Fibroblast of skin of back (primary cell): ENCODE results near the gene SPRR2B. TPM values are rescaled to one million over a fixed set of nuclear protein-coding genes. Genes with fewer than 3 reads are reported as not detected.
"Not testable (repeated sequence)": the region's sequence is repeated elsewhere in the genome, so short reads cannot be mapped to it uniquely, and the experiment has no call there.

Source experiments
- DNase-seq: peaks from one replicate; pipeline ENCODE4 v3.0.0-alpha.2; 2013
- polyA plus RNA-seq, 2 experiments: library from polyadenylated mRNA; unstranded; fragments of 120-200 nt; gene quantifications; one replicate each; pipeline ENCODE4 v1.2.1, GENCODE V29; 2013; ENCODE audit not compliant: insufficient read length in 2 of 2

The SPRR2B gene
- not detected for polyA plus RNA-seq (2013, experiment 1 of 2; ENCODE audit: insufficient read length)
- not detected for polyA plus RNA-seq (2013, experiment 2 of 2; ENCODE audit: insufficient read length)

DNA sequence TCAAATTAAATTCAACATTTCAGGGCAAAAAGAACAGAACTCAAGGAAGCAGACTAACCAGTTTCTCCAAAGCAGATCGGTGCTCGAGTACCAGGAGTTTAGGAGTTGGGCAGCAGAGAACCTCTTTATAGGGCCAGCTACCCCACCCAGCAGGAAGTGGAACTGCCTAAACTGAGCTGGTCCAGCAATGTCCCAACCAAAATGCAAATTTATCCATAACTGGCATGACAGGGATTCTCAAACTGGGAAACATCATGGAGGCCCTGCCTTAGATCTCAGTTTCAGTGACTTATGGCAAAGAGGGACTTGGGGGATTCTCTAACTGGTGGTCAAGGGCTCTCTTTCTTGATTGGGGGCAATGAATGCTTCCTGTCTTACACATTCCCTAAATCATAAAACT lies at the start of gene SPRR2B:
TSS of gene SPRR2B (minus strand) at position 101 of the 400 bp plus-strand sequence. CDS start 772 bp downstream, outside the sequence.
- no peak for DNase-seq

DNA sequence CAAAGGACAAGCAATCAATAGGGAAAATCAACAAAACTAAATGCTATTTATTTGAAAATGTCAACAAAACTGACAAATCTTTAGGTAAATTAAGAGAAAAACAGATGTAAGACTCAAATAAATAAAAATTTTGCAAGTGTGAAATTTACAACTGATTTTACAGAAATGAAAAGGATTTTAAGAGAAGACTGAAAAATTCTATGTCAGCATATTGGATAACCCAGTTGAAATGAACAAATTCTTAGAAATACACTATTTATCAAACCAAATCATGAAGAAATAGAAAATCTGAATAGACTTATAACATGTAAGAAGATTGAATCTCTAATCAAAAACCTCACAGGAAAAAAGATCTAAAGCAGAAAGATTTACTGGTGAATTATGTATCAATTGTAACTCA lies 49.5 kb upstream of the SPRR2B start:
- no peak for DNase-seq

DNA sequence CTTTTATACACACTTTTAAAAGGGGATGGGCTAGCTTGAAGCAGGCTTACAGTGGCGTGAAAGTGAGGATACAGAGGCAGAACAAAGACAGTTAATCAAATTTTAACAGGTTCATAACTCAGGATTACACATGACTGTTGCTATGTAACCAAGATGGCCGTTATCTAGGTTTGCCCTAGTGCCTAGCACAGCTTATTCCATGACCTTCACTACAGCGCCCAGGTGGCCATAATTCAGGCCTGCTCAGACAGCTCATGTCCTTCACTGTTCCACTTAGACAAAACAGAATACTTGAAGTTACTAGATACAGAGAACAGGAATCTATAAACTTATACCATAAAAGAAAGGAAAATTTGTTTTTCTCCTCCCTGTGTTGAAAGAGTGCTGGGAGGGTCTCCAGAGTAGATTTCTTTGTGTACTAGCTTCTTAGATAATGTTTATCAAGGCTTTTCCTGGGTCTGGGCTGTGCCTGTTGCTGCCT lies 48.1 kb upstream of the SPRR2B start:
- DNase-seq = no peak

DNA sequence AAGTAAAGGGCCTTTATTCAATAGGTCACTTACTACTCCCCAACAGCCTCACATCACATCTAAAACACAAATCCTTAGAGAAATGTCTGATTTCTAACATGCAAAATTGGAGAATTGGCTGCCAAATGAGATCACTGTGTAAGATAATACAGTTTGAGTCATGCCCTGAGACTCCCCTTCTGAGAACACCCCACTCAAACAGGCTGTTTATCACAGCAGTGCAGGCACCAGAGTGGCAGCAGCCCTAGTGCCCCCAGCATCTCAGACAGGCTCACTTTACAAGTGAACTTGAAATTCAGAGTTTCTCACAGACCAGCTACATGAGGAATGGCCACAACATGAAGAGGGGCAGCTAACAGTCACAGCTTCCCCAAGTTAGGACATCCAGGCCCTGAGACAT lies 43.9 kb upstream of the SPRR2B start:
- not testable (repeated sequence) for DNase-seq

DNA sequence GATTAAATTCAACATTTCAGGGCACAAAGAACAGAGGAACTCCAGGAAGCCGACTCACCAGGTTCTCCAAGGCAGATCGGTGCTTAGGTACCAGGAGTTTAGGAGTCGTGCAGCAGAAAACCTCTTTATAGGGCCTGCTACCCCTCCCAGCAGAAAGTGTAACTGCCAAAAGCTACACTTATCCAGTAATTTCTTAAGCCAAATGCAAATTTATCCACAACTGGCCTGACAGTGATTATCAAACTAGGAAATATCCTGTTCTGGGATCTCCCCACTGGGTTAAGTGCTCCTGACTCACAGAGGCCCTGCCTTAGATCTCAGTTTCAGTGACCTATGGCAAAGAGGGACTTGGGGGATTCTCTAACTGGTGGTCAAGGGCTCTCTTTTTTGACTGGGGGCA lies 42.0 kb upstream of the SPRR2B start, which contains the start of gene SPRR2F:
TSS of gene SPRR2F (minus strand) at position 101 of the 400 bp plus-strand sequence. CDS start 783 bp downstream, outside the sequence.
- DNase-seq = no peak

DNA sequence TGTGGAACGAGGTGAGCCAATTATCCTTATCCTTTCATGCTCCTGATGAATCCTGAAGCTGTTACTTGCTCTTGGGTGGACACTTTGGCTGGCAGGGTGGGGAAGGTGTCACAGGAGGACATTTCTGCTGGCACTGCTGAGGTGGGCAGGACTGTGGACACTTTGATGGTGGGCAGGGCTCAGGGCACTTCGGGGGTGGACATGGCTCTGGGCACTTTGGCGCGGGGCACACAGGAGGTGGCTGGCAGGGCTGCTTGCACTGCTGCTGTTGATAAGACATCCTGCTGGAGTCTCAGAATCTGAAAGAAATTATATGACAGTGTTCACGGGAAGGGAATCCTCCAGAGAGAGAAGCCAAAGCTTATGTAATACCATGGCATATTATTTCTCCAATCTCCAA lies 41.0 kb upstream of the SPRR2B start:
- DNase-seq = not testable (repeated sequence)

DNA sequence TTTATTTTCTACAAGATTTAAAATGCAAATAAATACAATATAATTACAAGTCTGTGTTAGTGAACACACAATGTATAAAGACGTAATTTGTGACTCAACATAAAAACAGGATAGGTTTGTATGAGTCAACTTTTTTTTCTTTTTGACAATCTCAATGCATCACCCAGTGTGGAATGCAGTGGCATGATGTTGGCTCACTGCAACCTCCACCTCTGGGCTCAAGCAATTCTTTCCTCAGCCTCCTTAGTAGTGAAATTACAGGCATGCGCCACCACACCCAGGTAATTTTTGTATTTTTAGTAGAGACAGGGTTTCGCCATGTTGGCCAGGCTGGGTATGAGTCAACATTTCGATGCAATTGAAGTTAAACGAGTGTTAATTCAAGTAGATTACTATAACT lies 28.8 kb upstream of the SPRR2B start:
- DNase-seq = peak; percentile 14

DNA sequence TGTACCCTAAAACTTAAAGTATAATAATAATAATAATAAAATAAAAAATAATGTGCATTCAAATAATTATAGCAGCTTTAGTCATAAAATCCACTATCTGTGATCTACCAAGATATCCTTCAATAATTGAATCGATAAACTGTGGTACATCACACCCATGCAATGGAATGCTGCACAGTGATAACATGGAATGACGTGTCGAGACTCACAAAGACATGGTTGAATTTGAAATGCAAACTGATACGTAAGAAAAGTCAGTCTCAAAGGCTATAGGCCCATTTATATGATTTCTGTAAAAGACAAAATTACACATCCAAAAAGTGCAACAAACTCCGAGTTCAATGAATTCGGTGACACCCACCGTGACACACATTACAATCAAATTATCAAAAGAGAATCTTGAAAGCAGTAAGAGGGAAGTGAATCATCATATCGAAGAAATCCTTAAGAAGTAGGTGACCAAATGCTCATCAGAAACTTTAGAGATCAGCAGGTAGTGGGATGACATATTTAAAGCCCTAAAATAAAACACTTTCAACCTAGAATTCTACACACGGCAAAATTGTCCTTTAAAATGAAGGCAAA lies 28.1 kb upstream of the SPRR2B start:
- DNase-seq = no peak

DNA sequence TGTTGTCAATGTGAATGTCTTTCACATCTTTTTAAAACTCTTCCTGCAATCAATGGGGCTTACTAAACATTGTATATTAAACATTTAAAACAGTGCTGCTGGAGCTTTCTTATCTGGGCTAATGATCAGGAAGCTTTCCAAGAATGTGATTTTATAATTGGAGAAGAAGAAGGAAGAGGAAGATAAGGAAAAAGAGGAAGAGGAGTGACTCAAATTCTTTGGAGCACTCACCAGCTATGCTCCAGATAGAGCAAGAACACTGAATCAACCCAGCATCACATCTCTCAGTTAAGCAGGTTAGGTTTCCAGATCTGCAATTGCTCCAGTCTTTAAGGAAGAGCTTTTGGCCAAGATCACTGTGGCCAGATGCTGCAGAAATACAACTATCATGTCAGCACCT lies 24.4 kb upstream of the SPRR2B start:
- DNase-seq = no peak

DNA sequence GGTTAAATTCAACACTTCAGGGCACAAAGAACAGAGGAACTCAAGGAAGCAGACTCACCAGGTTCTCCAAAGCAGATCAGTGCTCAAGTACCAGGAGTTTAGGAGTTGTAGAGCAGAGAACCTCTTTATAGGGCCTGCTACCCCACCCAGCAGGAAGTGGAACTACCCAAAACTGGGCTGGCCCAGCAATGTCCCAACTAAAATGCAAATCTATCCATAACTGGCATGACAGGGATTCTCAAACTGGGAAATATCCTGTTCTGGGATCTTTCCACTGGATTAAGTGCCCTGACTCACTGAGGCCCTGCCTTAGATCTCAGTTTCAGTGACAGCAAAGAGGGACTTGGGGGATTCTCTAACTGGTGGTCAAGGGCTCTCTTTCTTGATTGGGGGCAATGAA lies 23.0 kb upstream of the SPRR2B start, which contains the start of gene SPRR2E:
TSS of gene SPRR2E (minus strand) at position 101 of the 400 bp plus-strand sequence. CDS start 775 bp downstream, outside the sequence.
- DNase-seq = no peak

DNA sequence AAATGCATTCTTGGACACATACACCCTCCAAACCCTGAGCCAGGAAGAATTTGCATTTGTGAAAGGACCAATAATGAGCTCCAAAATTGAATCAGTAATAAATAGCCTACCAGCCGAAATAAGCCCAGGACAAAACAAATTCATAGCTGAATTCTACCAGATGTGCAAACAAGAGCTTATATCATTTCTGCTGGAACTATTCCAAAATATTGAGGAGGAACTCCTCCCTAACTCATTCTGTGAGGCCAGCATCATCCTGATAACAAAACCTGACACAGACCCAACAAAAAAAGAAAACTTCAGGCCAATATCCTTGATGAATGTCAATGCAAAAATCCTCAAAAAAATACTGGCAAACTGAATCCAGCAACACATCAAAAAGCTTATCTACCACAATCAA lies 16.2 kb upstream of the SPRR2B start:
- DNase-seq = no peak

DNA sequence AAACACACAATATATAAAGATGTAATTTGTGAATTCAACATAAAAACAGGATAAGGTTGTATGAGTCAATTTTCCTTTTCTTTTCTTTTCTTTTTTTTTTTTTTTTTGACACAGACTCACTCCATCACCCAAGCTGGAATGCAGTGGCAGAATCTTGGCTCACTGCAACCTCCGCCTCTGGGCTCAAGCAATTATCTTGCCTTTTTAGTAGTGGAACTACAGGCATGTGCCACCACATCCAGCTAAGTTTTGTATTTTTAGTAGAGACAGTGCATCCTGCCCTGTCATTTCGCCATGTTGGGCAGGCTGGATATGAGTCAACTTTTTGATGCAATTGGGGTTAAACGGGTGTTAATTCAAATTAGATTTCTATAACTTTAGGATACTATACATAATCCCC lies 10.3 kb upstream of the SPRR2B start:
- no peak for DNase-seq

DNA sequence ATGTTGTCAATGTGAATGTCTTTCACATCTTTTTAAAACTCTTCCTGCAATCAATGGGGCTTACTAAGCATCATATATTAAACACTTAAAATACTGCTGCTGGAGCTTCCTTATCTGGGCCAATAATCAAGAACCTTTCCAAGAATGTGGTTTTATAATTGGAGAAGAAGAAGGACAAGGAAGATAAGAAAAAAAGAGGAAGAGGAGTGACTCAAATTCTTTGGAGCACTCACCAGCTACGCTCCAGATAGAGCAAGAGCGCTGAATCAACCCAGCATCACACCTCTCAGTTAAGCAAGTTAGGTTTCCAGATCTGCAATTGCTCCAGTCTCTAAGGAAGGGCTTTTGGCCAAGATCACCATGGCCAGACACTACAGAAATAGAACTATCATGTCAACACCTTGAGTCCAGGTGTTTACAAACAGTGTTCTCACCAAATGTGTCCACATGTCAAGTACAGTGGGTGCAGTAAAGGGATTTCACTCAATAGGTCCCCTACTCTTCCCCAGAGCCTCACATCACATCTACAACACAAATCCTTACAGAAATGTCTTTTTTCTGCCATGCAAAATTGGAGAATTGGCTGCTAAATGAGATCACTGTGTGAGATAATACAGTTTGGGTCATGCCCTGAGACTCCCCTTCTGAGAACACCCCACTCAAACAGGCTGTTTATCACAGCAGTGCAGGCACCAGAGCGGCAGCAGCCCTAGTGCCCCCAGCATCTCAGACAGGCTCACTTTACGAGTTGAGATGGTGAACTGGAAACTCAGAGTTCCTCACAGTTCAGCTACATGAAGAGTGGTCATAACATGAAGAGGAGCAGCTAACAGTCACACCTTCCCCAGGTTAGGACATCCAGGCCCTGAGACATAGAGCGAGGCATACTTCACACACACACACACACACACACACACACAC lies 1.7 kb upstream of the SPRR2B start:
- no peak for DNase-seq

DNA sequence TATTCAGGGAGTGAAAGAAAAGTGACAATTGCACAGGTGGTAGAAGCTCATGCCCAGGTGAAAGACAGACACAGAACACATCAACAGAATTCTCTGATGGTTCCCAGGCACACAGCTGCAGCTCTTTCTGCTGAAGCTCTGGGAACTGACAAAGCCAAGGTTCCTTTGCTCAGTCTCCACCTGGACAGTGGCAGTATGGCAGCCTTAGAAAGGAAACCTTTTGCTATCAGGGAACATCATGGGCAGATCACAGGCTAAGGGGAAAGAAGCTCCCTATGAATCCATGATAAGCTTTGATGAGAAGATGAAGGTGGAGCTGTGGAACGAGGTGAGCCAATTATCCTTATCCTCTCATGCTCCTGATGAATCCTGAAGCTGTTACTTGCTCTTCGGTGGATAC lies 1.2 kb downstream of the SPRR2B start:
- DNase-seq = no peak

DNA sequence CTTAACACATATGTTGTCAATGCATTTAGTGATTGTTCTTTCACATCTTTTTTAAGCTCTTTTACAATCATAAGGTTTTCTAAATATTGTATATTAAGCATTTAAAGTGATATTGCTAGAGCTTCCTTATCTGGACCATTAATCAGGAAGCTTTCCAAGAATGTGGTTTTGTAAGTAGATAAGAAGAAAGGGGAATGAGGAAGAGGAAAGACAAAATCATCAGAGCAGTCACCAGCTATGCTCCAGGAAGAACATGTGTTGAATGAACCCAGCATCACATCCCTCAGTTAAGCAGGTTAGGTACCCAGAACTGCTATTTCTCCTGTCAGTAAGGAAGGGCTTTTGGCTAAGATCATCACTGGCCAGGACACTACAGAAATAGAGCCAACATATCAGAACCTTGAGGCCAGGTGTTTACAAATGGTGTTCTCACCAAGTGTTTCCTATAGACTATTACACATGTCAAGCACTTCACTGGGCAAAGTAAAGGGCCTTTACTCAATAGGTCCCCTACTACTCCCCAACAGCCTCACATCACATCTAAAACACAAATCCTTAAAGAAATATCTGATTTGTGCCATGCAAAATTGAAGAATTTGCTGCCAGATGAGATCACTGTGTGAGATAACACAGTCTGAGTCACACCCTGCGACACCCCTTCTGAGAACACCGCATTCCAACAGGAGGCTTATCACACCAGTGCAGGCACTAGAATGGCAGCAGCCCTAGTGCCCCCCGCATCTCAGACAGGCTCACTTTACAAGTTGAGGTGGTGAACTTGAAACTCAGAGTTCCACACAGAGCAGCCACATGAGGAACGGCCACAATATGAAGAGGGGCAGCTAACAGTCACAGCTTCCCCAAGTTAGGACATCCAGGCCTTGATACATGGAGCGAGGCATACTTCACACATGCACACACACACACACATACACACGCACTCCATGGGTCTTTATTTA lies 12.3 kb downstream of the SPRR2B start:
- DNase-seq = no peak

DNA sequence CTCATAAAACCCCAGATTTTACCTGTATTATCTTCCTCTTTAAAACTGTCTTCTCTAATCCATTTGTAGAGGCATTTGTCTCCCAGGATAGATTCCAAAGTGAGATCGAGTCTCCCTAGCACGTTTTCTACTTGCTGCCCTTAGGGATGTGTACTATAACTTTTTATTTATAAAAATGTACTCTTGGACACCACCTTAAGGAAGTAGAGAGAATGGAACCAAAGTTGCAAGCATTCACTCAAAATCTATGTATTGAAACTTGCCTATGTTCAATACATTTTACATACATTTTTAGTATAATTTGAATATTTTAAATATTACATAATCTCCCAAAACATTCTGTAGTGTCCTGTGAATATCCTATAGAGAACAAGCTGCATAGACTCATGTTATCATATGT lies 13.3 kb downstream of the SPRR2B start:
- no peak for DNase-seq

DNA sequence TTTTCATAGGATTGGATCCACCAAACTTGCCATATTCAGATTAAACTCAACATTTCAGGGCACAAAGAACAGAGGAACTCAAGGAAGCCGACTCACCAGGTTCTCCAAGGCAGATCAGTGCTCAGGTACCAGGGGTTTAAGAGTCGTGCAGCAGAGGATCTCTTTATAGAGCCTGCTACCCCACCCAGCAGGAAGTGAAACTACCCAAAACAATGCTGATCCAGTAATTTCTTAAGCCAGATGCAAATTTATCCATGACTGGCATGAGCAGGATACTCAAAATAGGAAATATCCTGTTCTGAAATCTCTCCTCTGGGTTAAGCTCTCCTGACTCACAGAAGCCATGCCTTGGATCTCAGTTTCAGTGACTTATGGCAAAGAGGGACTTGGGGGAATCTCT lies 14.0 kb downstream of the SPRR2B start, which contains the start of gene SPRR2A:
TSS of gene SPRR2A (minus strand) at position 138 of the 400 bp plus-strand sequence. CDS start 777 bp downstream, outside the sequence.
- no peak for DNase-seq

DNA sequence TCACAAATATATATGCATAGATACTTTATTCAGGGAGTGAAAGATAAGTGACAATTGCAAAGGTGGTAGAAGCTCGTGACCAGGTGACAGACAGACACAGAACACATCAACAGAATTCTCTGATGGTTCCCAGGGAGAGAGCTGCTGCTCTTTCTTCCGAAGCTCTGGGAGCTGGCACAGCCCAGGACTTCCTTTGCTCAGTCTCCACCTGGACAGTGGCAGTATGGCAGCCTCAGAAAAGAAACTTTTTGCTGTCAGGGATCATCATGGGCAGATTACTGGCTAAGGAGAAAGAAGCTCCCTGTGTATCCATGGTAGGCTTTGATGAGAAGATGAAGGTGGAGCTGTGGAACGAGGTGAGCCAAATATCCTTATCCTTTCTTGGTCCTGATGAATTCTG lies 15.3 kb downstream of the SPRR2B start:
- DNase-seq = not testable (repeated sequence)

DNA sequence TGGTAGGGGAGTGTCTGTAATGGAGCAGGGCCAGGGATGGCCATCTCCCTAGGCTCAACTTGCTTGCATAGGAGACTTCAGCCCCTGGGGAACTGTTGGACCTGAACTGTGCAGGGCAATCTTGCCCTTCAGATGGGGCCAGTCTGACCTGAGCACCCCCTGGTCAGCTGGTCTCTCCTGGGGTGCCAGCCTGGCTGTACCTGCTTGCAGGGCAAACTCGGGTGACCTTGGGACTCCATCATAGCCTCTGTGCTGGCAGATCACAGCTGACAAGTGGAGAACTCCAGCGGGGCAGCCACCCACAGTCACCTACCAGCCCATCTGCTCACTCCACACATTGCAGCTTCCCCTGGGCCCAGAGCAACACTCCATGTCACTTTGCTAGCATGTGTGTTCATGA lies 22.2 kb downstream of the SPRR2B start:
- no peak for DNase-seq

DNA sequence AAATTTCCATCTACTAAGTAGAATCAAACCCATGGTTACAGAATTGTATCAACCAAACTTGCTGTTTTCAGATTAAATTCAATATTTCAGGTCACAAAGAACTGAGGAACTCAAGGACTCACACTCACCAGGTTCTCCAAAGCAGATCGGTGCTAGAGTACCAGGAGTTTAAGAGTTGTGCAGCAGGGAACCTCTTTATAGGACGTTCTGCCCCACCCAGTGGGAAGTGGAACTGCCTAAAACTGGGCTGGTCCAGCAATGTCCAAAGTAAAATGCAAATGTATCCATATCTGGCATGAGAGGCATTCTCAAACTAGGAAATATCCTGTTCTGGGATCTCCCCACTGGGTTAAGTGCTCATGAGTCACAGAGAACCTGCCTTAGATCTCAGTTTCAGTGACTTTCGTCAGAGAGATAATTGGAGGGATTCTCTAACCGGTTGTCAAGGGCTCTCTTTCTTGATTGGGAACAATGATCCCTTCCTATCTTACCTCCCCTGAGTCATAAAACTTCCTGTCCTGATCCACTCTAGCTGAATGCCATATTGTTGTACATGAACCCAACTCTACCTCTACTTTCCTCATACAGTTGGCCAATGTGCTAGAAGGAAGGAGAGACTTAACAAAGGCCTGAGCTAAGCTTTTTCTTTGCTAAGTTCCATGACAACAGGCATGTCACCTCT lies 30.3 kb downstream of the SPRR2B start, which contains the start of gene SPRR2D:
TSS of gene SPRR2D (minus strand) at position 171 of the 682 bp plus-strand sequence. CDS start 774 bp downstream, outside the sequence.
- DNase-seq = no peak

DNA sequence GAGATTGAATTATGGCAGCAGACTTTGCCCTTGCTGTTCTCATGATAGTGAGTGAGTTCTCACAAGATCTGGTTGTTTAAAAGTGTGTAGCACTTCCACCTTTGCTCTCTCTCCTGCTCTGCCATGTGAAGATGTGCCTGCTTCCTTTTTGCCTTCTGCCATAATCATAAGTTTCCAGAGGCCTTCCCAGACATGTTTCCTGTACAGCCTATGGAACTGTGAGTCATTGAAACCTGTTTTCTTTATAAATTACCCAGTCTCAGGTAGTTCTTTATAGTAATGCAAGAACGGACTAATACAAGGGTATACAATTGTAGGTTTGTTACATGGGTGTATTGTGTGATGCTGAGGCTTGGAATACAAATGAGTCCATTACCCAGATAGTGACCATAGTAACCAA lies 36.2 kb downstream of the SPRR2B start:
- DNase-seq = no peak
